OCI-LY7 (cell line): ENCODE results near the gene MAB21L2. TPM values are rescaled to one million over a fixed set of nuclear protein-coding genes. Genes with fewer than 3 reads are reported as not detected.
"Not testable (repeated sequence)": the region's sequence is repeated elsewhere in the genome, so short reads cannot be mapped to it uniquely, and the experiment has no call there.

Experiments
- BruUV-seq: library from RNA; stranded (reverse); fragments of 400-500 nt; replicated peaks from 2 replicates; lab custom pipeline; 2021; lab: Mats Ljungman, UMichigan
- CTCF ChIA-PET: fragments of 300-600 bp; sonication (Branson Sonifier 250); formaldehyde crosslinking; loops from one replicate; lab custom pipeline; 2022; ENCODE audit warnings: antibody characterized with exemption; ENCODE audit not compliant: unreplicated experiment; lab: Charles Lee
- POLR2A ChIA-PET: fragments of 300-600 bp; sonication (Branson Sonifier 250); formaldehyde crosslinking; loops from one replicate; lab custom pipeline; 2022; ENCODE audit warnings: antibody characterized with exemption; lab: Charles Lee
- DNase-seq: peaks from one replicate; pipeline ENCODE4 v3.0.0-alpha.2; 2015; ENCODE audit warnings: low spot score
- H2AFZ ChIP-seq: fragments of 200-600 bp; sonication (generic), shearing (Covaris generic); 2 replicates; pipeline ENCODE4 v1.6.1; 2014; ENCODE audit warnings: mild to moderate bottlenecking, antibody characterized with exemption, low read length, moderate library complexity
- H3K27ac ChIP-seq: fragments of 200-600 bp; sonication (generic); 2 replicates; pipeline ENCODE4 v1.5.1; 2014; ENCODE audit warnings: mixed run types, low read depth, mild to moderate bottlenecking, moderate library complexity, low read length, inconsistent platforms; ENCODE audit not compliant: poor library complexity, severe bottlenecking
- H3K36me3 ChIP-seq: fragments of 200-600 bp; sonication (generic); 2 replicates; pipeline ENCODE4 v1.6.1; 2014; ENCODE audit warnings: mild to moderate bottlenecking, antibody characterized with exemption, low read length, moderate library complexity, mixed read lengths; ENCODE audit not compliant: insufficient read depth
- H3K4me1 ChIP-seq: fragments of 200-600 bp; sonication (generic); 2 replicates; pipeline ENCODE4 v1.5.1; 2014; ENCODE audit warnings: mild to moderate bottlenecking, low read length; ENCODE audit not compliant: insufficient read depth, poor library complexity, severe bottlenecking
- H3K4me2 ChIP-seq: fragments of 200-600 bp; sonication (generic); 2 replicates; pipeline ENCODE4 v1.6.1; 2014; ENCODE audit warnings: mild to moderate bottlenecking, low read length
- H3K4me3 ChIP-seq: fragments of 200-600 bp; sonication (generic); 2 replicates; pipeline ENCODE4 v1.5.1; 2014; ENCODE audit warnings: mild to moderate bottlenecking, low read depth, low read length; ENCODE audit not compliant: poor library complexity, severe bottlenecking
- H3K79me2 ChIP-seq: fragments of 200-600 bp; sonication (generic); 2 replicates; pipeline ENCODE4 v1.6.1; 2016; ENCODE audit warnings: low read depth, mild to moderate bottlenecking, low read length, moderate library complexity, mixed read lengths; ENCODE audit not compliant: insufficient read depth
- H3K9me2 ChIP-seq: fragments of 200-600 bp; sonication (generic); 2 replicates; pipeline ENCODE4 v1.6.1; 2016; ENCODE audit warnings: mild to moderate bottlenecking, low read length, mixed read lengths; ENCODE audit not compliant: insufficient read depth
- H3K9me3 ChIP-seq: fragments of 200-600 bp; sonication (generic); 2 replicates; pipeline ENCODE4 v1.6.1; 2014; ENCODE audit warnings: mild to moderate bottlenecking, mixed run types, low read length, mixed read lengths
- H4K20me1 ChIP-seq: fragments of 200-600 bp; sonication (generic); 2 replicates; pipeline ENCODE4 v1.6.1; 2014; ENCODE audit warnings: mild to moderate bottlenecking, antibody characterized with exemption, low read length, moderate library complexity, mixed read lengths; ENCODE audit not compliant: insufficient read depth
- CTCF ChIP-seq: fragments of 200-600 bp; sonication (generic); conservative IDR thresholded peaks from 2 replicates; pipeline ENCODE4 v1.5.1; 2014; ENCODE audit warnings: mild to moderate bottlenecking, antibody characterized with exemption, low read length, moderate library complexity, mixed read lengths
- EZH2phosphoT487 ChIP-seq: fragments of 200-600 bp; sonication (generic); IDR thresholded peaks from 2 replicates; pipeline ENCODE4 v1.6.1; 2018; ENCODE audit warnings: low read depth, borderline replicate concordance, mild to moderate bottlenecking, mixed run types, antibody characterized with exemption, low read length, moderate library complexity, mixed read lengths
- intact Hi-C: fragments of 100-400 bp; cut with micrococcal nuclease; formaldehyde crosslinking; loops from one replicate; pipeline ENCODE4 v1.10.0; 2022; ENCODE audit not compliant: unreplicated experiment
- total RNA-seq, 2 experiments: library from RNA; depleted of rRNA in 1 of 2; stranded (reverse); fragments of >200 nt in 1 of 2; shearing (Covaris generic) in 1 of 2; gene quantifications; 2 replicates each; pipeline ENCODE4 v1.2.3, GENCODE V29; 2014 to 2022

The MAB21L2 gene
- total RNA-seq, 2 experiments from 2014 or later = not detected

GRCh38 chr4:150561143-150561737 is 20.7 kb upstream of the MAB21L2 start:
- no peak overlapping the region for H3K4me2 ChIP-seq
- no peaks in the 10 kb centered on the region for H3K36me3 ChIP-seq
- H4K20me1 ChIP-seq = no peaks in the 10 kb centered on the region
- BruUV-seq = no TSS peak
- H3K9me2 ChIP-seq = no peaks in the 10 kb centered on the region
- no peak for DNase-seq
- no peaks in the 10 kb centered on the region for H3K79me2 ChIP-seq
- intact Hi-C loops = no loop called here
- no peaks in the 10 kb centered on the region for H3K9me3 ChIP-seq
- no peak overlapping the region for H2AFZ ChIP-seq
- ChIA-PET POLR2A (no interaction called here), CTCF (no interaction called here)
- H3K4me3 ChIP-seq = no peak overlapping the region
- TF ChIP-seq CTCF (no peak), EZH2phosphoT487 (no peak)
- no peaks in the 10 kb centered on the region for H3K4me1 ChIP-seq
- H3K27ac ChIP-seq = no peak overlapping the region

GRCh38 chr4:150562250-150562649 is 19.7 kb upstream of the MAB21L2 start:
- Histone ChIP-seq H2AFZ (no peak overlapping the region), H3K36me3 (no peaks in the 10 kb centered on the region), H4K20me1 (no peaks in the 10 kb centered on the region), H3K4me3 (no peak overlapping the region), H3K79me2 (no peaks in the 10 kb centered on the region), H3K9me2 (no peaks in the 10 kb centered on the region), H3K4me2 (no peak overlapping the region), H3K27ac (no peak overlapping the region), H3K4me1 (no peaks in the 10 kb centered on the region), H3K9me3 (no peaks in the 10 kb centered on the region)
- intact Hi-C loops = no loop called here
- no peak for DNase-seq
- TF ChIP-seq CTCF (no peak), EZH2phosphoT487 (no peak)
- no TSS peak for BruUV-seq
- POLR2A ChIA-PET = no interaction called here
- CTCF ChIA-PET = no interaction called here

- Histone ChIP-seq H3K9me2 (no peaks in the 10 kb centered on the region), H3K4me3 (no peak overlapping the region), H4K20me1 (no peaks in the 10 kb centered on the region), H3K36me3 (no peaks in the 10 kb centered on the region), H3K79me2 (no peaks in the 10 kb centered on the region), H3K9me3 (no peaks in the 10 kb centered on the region), H3K27ac (no peak overlapping the region), H3K4me1 (no peaks in the 10 kb centered on the region), H3K4me2 (no peak overlapping the region), H2AFZ (no peak overlapping the region)
- ChIA-PET CTCF (no interaction called here), POLR2A (interaction anchor here (0.6 kb wide), 1 partner anchor 504 kb away, joined by 3 read pairs; no protein-coding TSS in a partner anchor)
- no TSS peak for BruUV-seq
- TF ChIP-seq EZH2phosphoT487 (no peak), CTCF (no peak)
- intact Hi-C loops = no loop called here
- no peak for DNase-seq
These were observed 19.2 kb upstream of the MAB21L2 start for GRCh38 chr4:150562751-150563150.

- DNase-seq, H3K4me1 ChIP-seq, intact Hi-C loops, H3K9me2 ChIP-seq, H3K4me3 ChIP-seq, H3K79me2 ChIP-seq, H3K9me3 ChIP-seq, H3K4me2 ChIP-seq, BruUV-seq, H3K27ac ChIP-seq, CTCF ChIA-PET, H3K36me3 ChIP-seq, H4K20me1 ChIP-seq, H2AFZ ChIP-seq: not testable (repeated sequence)
- POLR2A ChIA-PET = interaction anchor here (0.6 kb wide), 1 partner anchor 1537 kb away, joined by 3 read pairs; no protein-coding TSS in a partner anchor
These were observed 17.0 kb upstream of the MAB21L2 start for GRCh38 chr4:150564967-150565366.
